Measurements from ENCODE around the gene ZBP1.

Gene ZBP1

DNA sequence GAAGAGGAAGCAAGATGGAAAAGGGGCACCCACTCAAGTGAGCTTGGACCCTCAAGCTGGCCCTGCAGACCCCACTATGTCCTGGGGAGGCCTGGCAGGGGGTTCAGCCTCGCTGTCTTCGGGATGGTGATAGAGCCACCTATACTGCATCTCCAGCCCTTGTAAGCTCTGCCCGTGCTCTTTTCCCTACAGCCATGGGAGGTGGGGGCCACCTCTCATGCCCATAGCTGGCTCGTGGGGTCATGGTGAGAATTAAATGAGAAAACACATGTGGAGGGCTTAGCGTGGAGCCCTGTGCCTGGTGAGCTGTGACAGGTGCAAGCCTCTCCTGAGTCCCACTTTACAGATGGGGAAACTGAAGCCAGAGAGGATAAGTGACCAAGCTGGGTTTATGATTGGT, 31.6 kb downstream of the ZBP1 start:
- no peak for ATAC-seq
- no peak for TF ChIP-seq ZC3H10 (CRISPR knock-in tag; IDR thresholded peaks at IDR 0.05)
- TF ChIP-seq, protein P1, sequence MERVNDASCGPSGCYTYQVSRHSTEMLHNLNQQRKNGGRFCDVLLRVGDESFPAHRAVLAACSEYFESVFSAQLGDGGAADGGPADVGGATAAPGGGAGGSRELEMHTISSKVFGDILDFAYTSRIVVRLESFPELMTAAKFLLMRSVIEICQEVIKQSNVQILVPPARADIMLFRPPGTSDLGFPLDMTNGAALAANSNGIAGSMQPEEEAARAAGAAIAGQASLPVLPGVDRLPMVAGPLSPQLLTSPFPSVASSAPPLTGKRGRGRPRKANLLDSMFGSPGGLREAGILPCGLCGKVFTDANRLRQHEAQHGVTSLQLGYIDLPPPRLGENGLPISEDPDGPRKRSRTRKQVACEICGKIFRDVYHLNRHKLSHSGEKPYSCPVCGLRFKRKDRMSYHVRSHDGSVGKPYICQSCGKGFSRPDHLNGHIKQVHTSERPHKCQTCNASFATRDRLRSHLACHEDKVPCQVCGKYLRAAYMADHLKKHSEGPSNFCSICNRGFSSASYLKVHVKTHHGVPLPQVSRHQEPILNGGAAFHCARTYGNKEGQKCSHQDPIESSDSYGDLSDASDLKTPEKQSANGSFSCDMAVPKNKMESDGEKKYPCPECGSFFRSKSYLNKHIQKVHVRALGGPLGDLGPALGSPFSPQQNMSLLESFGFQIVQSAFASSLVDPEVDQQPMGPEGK (CRISPR knock-in tag; IDR thresholded peaks at IDR 0.05; ENCODE audit: borderline replicate concordance), result no peak
- no peak for TF ChIP-seq OSR1 (CRISPR knock-in tag; IDR thresholded peaks at IDR 0.05)
- no peak for TF ChIP-seq ZNF70 (CRISPR knock-in tag; IDR thresholded peaks at IDR 0.05)
- no peak for TF ChIP-seq ESRRG (CRISPR knock-in tag; IDR thresholded peaks at IDR 0.05)
- TF ChIP-seq ZNF8 (CRISPR knock-in tag; IDR thresholded peaks at IDR 0.05), result no peak
- no peak for TF ChIP-seq SNAI2 (CRISPR knock-in tag; IDR thresholded peaks at IDR 0.05)
- no peak for TF ChIP-seq ZFP30 (CRISPR knock-in tag; IDR thresholded peaks at IDR 0.05)
- TF ChIP-seq, protein P2, sequence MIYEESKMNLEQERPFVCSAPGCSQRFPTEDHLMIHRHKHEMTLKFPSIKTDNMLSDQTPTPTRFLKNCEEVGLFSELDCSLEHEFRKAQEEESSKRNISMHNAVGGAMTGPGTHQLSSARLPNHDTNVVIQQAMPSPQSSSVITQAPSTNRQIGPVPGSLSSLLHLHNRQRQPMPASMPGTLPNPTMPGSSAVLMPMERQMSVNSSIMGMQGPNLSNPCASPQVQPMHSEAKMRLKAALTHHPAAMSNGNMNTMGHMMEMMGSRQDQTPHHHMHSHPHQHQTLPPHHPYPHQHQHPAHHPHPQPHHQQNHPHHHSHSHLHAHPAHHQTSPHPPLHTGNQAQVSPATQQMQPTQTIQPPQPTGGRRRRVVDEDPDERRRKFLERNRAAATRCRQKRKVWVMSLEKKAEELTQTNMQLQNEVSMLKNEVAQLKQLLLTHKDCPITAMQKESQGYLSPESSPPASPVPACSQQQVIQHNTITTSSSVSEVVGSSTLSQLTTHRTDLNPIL (CRISPR knock-in tag; IDR thresholded peaks at IDR 0.05; ENCODE audit: low read depth), result no peak
- TF ChIP-seq, protein P3, sequence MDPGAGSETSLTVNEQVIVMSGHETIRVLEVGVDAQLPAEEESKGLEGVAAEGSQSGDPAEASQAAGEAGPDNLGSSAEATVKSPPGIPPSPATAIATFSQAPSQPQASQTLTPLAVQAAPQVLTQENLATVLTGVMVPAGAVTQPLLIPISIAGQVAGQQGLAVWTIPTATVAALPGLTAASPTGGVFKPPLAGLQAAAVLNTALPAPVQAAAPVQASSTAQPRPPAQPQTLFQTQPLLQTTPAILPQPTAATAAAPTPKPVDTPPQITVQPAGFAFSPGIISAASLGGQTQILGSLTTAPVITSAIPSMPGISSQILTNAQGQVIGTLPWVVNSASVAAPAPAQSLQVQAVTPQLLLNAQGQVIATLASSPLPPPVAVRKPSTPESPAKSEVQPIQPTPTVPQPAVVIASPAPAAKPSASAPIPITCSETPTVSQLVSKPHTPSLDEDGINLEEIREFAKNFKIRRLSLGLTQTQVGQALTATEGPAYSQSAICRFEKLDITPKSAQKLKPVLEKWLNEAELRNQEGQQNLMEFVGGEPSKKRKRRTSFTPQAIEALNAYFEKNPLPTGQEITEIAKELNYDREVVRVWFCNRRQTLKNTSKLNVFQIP (CRISPR knock-in tag; IDR thresholded peaks at IDR 0.05; ENCODE audit: borderline replicate concordance, low read depth), result no peak
- no peak for TF ChIP-seq TCF4 (CRISPR knock-in tag; IDR thresholded peaks at IDR 0.05; ENCODE audit: borderline replicate concordance)
- no peak for TF ChIP-seq ARNTL (CRISPR knock-in tag; IDR thresholded peaks at IDR 0.05; ENCODE audit: borderline replicate concordance, low read depth)
- no peak for TF ChIP-seq ISL1 (CRISPR knock-in tag; IDR thresholded peaks at IDR 0.05)

DNA sequence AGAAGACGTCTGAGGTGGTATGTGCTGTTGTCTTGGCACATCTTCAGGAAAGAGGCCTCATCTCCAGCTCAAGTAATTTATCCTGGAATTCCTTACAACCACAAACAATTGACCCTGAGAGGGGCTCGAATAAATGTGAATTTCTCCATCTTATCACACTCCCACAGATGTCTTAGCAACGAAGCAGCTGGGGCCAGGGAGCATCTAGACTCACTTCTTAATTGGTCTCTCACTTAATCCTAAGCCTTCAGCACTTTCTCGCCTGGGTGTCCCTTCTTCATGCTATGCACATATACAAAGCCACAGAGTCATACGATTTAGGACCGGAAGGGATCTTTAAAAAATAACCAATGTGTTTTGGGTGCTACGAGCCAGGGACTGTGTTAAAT, 32.2 kb downstream of the ZBP1 start:
- no peak for ATAC-seq
- TF ChIP-seq ARNTL (CRISPR knock-in tag; IDR thresholded peaks at IDR 0.05; ENCODE audit: borderline replicate concordance, low read depth) (no peak), TOX (CRISPR knock-in tag; IDR thresholded peaks at IDR 0.05; ENCODE audit: borderline replicate concordance) (no peak), BACH2 (CRISPR knock-in tag; IDR thresholded peaks at IDR 0.05; ENCODE audit: borderline replicate concordance) (no peak)
- TF ChIP-seq, protein P4, sequence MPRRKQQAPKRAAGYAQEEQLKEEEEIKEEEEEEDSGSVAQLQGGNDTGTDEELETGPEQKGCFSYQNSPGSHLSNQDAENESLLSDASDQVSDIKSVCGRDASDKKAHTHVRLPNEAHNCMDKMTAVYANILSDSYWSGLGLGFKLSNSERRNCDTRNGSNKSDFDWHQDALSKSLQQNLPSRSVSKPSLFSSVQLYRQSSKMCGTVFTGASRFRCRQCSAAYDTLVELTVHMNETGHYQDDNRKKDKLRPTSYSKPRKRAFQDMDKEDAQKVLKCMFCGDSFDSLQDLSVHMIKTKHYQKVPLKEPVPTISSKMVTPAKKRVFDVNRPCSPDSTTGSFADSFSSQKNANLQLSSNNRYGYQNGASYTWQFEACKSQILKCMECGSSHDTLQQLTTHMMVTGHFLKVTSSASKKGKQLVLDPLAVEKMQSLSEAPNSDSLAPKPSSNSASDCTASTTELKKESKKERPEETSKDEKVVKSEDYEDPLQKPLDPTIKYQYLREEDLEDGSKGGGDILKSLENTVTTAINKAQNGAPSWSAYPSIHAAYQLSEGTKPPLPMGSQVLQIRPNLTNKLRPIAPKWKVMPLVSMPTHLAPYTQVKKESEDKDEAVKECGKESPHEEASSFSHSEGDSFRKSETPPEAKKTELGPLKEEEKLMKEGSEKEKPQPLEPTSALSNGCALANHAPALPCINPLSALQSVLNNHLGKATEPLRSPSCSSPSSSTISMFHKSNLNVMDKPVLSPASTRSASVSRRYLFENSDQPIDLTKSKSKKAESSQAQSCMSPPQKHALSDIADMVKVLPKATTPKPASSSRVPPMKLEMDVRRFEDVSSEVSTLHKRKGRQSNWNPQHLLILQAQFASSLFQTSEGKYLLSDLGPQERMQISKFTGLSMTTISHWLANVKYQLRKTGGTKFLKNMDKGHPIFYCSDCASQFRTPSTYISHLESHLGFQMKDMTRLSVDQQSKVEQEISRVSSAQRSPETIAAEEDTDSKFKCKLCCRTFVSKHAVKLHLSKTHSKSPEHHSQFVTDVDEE (CRISPR knock-in tag; IDR thresholded peaks at IDR 0.05), result no peak

DNA sequence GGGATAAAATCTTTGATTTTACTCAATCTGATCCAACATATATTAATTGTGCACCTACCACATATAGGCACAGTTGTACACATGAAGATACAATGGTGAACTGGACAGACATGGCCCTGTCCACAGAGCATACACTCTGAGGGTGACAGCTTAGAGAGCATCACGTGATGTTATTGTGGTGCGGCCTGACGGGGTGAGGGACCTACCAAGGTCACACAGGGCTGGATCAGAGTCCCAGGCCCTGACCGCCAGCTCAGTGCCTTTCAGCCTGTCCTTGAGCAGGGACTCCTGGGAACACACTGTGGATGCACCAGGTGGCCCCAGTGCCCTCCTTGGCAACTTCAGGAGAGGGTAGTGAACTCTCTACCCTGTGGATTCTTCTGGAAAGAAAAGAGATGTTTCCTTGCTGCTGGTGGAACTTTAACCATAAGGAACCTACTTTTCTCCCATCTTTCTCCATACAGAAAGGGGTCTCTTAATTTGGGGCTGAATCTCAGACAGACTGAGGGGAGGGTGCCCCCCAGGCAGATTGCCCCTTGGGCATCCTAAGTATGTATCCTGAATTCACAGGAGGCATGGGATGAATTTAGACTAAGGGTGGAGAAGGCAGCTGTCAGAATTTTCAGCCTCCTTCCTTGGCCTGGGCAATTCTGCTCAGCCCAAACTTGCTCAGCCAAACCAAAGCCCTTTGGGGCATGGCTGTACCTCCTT, 32.8 kb downstream of the ZBP1 start:
- TF ChIP-seq ZNF8 (CRISPR knock-in tag; IDR thresholded peaks at IDR 0.05) (no peak), GLIS3 (CRISPR knock-in tag; IDR thresholded peaks at IDR 0.05) (no peak), SNAI2 (CRISPR knock-in tag; IDR thresholded peaks at IDR 0.05) (no peak), OSR1 (CRISPR knock-in tag; IDR thresholded peaks at IDR 0.05) (no peak), ZNF565 (CRISPR knock-in tag; conservative IDR thresholded peaks at IDR 0.05; ENCODE audit: low read depth) (no peak), ZNF70 (CRISPR knock-in tag; IDR thresholded peaks at IDR 0.05) (no peak), ISL1 (CRISPR knock-in tag; IDR thresholded peaks at IDR 0.05) (no peak), RARB (CRISPR knock-in tag; IDR thresholded peaks at IDR 0.05) (no peak), TOX (CRISPR knock-in tag; IDR thresholded peaks at IDR 0.05; ENCODE audit: borderline replicate concordance) (no peak), ZFP3 (CRISPR knock-in tag; IDR thresholded peaks at IDR 0.05) (no peak), ZC3H10 (CRISPR knock-in tag; IDR thresholded peaks at IDR 0.05) (no peak), BACH2 (CRISPR knock-in tag; IDR thresholded peaks at IDR 0.05; ENCODE audit: borderline replicate concordance) (no peak), ARNTL (CRISPR knock-in tag; IDR thresholded peaks at IDR 0.05; ENCODE audit: borderline replicate concordance, low read depth) (no peak)
- TF ChIP-seq, protein P3 (CRISPR knock-in tag; IDR thresholded peaks at IDR 0.05; ENCODE audit: borderline replicate concordance, low read depth), result no peak
- TF ChIP-seq, protein P4 (CRISPR knock-in tag; IDR thresholded peaks at IDR 0.05), result no peak
- no peak for ATAC-seq

All from SK-N-SH treated with all-trans-retinoic acid at 6 μM for 48 hours (cell line).